Amniotic stem cell (primary cell): ENCODE measurements around the gene RALGDS.
"Not testable (repeated sequence)": the region's sequence is repeated elsewhere in the genome, so short reads cannot be mapped to it uniquely, and the experiment has no call there.

ENCODE experiments used
- DNase-seq: peaks from one replicate; lab custom pipeline; 2025; lab: John Stamatoyannopoulos, UW

The RALGDS gene

DNA sequence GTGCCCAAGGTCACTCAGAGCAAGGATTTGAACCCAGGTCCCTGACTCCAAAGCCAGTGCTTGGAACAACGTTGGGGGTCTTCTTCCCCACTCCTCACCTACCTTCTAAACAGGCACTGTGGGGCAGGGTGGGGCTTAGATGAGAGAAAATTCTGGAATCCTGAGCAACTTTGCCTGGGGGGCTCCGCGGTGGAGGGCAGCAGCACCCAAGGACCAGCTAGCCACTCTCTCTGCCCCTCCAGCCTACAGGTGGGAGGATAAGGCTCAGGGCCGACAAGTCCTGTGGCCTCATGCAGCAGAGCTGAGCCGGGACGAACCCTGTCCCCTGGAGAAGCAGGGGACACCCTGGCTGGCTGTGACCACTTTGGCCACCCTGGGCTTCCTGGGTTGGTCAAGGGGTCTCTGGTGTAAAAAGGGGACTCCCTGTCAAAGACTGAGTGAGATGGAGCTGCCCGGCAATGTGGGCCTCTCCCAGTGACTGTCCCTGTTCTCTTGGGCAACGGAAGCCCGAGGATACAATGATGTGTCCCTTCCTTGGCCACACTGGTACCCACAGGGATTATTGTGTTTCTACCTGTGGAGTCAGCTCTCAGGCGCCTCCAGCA is 32.8 kb downstream of the RALGDS start:
- DNase-seq: no peak

DNA sequence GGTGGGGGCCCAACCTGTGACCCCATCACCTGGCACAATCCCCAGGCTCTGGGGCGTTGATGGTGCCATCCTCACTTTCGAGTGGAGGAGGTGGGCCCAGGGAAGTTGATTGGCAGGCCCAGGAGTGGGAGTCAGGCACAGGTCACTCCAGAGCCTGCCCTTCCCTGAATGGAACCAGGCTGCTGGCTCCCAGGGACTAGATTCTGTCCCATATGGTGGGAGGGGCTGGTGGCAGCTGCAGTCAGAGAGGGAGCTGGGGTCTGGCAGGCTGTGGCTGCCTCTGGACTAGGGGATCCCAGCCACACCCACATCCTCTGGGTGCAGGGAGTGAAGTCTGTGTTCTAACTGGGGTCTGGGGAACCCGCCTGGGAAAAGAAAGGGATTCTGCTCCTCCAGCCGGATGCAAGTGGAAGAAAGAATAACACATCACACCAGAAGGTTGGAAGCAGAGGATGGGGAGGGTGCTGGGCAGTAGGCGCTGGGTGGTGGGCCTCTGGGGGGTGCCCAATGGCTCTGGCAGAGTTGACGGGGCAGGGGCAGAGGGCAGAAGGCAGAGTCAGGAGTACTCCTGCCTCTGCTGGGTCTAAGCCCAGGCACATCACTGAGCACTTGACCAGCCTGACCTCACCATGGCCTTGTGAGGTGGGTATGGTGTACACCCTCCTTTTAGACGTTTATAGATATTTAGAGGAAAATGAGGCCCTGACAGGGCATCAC is 33.5 kb downstream of the RALGDS start:
- no peak for DNase-seq

DNA sequence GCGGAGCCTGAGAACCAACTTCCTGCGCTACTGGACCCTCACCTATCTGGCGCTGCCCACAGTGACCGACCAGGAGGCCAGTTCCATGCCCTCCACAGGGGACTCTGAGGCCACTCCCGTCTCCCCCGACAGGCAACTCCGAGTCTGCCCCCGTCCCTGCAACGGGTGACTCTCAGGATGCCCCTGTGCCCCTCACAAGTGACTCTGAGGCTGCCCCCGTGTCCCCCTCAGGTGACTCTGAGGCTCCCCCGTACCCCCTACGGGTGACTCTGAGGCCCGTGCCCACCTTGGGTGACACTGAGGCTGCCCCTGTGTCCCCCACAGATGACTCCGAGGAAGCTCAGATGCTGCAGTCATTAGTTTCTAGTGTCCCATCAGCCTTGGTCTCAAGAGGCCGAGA is 34.1 kb downstream of the RALGDS start:
- DNase-seq: no peak

DNA sequence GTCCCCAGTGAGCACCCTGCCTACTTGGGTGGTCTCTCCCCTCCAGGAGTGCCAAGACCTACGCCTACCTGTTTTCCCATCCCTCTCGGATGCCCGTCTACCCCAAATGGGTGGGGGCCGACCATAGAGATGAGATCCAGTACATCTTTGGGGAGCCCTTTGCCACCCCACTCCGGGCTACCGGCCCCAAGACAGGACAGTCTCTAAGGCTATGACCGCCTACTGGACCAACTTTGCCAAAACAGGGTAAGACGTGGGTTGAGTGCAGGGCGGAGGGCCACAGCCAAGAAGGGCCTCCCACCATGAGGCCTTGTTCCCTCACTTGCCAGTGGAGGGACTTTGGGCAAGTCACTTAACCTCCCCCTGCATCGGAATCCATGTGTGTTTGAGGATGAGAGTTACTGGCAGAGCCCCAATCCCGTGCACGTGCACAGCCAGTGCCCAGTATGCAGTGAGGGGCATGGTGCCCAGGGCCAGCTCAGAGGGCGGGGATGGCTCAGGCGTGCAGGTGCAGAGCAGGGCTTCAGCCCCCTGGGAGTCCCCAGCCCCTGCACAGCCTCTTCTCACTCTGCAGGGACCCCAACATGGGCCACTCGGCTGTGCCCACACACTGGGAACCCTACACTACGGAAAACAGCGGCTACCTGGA is 34.7 kb downstream of the RALGDS start:
- DNase-seq: not testable (repeated sequence)

DNA sequence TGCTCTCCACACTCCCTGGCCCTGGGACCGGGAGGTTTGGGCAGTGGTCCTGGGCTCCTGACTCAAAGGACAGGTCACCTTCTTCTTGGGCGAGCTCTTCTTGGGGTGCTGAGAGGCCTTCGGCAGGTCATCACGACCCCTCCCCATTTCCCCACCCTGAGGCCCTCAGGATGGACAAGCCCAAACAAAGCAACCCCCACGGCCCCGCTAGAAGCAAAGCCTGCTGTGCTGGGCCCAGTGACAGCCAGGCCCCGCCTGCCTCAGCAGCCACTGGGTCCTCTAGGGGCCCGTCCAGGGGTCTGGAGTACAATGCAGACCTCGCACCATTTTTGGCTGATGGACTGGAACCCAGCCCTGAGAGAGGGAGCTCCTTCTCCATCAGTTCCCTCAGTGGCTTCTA is 37.4 kb downstream of the RALGDS start:
- not testable (repeated sequence) for DNase-seq

DNA sequence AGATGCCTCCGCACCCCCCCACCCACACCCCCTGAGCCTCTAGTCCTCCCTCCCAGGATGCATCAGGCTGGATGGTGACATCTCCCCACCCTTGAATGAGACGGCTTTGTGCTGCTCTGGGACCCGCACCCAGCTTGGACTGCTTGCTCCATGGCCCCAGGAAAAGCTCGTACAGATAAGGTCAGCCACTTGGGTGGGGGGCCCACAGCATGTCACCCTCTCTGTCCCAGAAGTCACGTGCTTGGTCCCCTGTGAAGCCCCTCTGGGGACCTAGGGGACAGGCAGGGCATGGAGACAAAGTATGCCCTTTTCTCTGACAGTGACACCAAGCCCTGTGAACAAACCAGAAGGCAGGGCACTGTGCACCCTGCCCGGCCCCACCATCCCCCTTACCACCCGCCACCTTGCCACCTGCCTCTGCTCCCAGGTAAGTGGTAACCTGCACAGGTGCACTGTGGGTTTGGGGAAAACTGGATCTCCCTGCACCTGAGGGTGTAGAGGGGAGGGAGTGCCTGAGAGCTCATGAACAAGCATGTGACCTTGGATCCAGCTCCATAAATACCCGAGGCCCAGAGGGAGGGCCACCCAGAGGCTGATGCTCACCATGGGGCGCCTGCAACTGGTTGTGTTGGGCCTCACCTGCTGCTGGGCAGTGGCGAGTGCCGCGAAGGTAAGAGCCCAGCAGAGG is 38.9 kb downstream of the RALGDS start:
- not testable (repeated sequence) for DNase-seq

DNA sequence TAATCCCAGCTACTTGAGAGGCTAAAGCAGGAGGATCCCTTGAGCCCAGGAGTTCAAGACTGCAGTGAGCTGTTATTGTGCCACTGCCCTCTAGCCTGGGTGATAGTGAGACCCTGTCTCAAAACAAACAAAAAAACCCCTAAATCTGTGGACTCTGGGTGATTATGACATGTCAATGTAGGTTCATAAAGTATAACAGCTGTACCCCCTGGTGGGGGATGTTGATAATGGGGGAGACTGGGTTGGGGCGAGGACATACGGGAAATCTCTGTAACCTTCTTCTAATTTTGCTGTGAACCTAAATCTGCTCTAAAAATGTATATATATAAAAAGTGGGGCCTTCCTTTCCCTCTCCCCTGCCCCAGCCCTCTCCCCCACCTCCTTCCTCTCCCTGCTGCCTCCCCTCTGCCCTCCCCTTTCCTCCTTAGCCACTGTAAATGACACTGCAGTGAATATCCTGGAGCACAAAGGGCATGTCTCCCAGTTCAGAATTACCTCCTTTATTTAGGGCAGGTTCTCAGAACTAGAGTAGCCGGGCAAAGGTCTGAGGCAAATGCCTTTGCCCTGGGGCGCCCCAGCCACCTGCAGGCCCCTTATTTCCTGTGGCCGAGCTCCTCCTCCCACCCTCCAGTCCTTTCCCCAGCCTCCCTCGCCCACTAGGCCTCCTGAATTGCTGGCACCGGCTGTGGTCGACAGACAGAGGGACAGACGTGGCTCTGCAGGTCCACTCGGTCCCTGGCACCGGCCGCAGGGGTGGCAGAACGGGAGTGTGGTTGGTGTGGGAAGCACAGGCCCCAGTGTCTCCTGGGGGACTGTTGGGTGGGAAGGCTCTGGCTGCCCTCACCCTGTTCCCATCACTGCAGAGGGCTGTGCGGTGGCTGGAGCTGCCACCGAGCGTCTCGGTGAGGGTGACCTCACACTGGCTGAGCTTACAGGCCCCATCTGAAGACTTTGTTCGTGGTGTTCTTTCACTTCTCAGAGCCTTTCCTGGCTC is 40.0 kb downstream of the RALGDS start:
- DNase-seq: not testable (repeated sequence)

DNA sequence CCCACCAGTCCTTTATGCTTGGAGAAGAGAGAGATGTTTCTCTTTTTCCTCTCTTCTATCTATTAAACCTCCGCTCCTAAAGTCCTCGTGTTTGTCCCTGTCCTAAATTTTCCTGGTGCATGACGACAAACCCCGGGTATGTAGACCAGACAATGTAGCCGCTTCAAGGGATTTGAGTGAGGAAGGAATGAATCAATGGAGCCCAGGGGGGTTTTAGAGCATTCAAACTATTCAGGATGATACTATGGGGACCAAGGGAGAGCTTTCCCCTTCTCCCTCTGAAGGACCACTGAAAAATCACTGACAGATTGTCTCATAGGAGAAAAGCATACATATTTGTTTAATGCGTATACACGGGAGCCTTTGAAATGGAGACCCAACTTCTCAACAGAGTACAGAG is 40.9 kb downstream of the RALGDS start:
- no peak for DNase-seq

DNA sequence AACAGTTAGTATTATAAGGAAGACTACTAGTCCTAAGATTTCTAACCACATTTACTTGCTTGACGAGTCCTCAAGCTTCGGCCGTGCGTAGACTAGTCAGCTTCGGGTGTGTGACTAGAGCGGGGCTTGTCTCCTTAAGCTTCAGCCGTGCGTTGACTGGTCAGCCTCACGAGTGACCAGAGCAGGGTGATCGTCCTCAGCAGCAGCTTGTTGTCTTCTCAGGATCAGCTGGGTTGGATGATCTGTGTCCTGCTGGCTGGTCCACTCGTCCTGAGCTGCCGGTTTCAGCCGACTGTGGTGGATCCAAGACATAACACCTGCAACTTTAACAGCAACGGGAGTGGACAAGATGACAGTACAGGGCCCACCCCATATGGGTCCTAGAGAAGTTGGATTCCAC is 42.6 kb downstream of the RALGDS start:
- no peak for DNase-seq

DNA sequence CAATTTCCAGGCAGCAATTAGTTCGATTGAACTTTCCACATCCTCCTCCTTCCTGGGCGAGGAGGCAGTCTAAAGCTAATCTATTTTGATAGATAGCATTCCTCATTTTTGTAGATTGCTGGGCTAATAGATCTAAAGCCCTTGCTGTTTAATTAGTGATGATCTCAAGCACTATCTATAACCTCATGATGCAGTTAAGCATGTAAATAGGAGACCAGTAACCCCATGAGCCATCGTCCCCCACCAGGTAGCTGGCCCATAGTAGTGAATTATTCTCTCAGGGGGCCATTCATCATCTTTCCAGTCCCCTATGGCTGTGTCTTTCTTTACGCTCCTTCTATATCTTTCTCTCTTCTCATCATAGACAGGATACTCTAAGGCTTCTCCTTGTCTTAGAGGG is 44.3 kb downstream of the RALGDS start:
- DNase-seq: no peak

DNA sequence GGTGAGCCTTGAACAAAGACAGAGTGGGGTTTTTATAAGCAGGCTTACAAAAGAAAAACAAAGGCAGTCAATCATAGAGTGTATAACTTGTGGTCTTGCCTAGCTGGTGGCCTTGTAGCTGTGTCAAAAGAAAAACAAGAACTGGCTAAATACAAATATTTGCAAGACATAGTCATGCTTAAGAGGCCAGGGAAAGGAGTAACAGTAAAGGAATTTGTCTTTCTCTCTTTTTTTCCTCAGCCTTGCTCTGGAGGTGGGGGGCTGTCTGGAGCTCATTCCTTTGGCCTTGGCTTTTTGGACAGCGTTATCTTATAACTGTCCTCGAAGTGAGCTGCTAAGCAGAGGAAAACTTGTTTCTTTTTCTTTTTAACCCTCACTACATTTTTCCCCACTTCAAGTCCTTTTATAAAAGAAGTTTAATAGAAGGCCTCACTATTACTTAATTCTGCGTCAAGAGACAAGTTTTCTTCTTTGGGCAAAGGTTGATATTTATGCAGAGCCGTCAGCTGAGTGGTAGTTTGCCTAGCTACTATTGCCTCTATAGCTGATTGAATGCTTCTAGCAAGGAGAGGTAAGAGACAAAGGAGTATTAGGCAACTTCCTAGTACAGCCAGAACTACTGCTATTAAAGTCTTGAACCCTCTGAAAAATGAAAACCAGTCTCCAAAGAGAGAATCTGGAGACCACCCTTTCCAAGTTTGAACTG is 45.0 kb downstream of the RALGDS start:
- peak; percentile 38 for DNase-seq

DNA sequence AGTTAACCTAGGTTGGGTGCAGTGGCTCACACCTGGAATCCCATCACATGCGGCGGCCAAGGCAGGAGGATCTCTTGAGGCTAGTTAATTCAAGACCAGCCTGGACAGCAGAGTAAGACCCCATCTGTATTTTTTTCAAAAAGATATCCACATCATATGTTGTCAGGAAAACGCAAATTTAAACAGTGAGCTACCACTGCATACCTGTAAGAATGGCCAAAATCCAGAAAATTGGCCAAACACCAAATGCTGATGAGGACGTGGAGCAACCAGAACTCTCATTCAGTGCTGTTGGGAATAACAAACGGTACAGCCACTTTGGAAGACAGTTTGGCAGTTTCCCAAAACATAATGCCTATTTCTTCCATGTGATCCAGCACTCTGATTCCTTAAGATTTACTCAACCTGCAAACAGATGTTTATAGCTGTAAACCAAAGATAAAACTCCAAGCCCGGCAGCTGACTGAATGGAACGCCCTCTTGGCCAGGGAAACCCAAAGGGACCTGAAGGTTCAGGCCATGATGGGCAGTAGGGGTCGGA is 46.9 kb downstream of the RALGDS start:
- no peak for DNase-seq

DNA sequence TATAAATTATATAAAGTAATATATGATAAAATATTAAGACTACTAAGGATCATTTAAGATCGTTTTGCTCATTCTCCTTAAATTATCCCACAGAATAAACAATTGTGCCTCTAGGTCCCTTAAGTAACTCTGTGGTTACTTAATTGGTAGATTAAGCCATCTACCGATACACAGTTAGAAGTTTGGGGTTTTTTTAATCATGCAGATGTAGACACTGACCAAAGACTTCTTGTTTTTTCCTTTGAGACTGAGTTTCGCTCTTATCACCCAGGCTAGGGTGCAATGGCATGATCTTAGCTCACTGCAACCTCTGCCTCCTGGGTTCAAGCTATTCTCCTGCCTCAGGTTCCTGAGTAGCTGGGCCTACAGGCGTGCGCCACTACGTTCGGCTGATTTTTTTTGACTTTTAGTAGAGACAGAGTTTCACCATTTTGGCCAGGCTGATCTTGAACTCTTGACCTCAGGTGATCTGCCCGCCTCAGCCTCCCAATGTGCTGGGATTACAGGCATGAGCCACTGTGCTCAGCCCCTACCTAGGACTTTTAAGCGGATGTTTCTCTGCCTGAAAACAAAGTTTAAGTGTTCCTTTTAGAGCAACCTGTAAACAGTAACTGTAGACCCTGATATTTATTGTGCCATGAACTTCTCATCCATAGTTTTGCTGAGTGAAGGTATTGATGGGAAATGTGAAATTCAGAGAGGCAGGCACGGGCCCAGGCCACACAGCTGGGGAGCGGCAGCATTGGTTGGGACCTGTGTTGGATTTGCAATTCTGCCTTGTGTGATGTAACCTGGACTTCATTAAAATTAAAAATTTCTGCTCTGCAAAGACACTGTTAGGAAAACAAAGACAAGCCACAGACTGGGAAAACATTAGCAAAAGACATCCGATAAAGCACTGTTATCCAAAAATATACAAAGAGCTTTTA is 47.7 kb downstream of the RALGDS start:
- DNase-seq: no peak

DNA sequence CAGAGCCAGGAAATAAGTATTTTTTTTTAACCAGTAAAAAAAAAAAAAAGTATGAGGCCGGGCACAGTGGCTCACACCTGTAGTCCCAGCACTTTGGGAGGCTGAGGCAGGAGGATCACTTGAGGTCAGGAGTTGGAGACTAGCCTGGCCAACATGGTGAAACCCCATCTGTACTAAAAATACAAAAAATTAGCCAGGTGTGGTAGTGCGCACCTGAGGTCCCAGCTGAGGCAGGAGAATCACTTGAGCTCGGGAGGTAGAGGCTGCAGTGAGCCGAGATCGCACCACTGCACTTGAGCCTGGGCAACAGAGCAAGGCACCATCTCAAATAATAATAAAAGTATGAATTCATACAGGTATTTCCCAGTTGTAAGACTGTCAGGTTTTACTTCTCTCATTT is 48.8 kb downstream of the RALGDS start:
- DNase-seq: not testable (repeated sequence)

DNA sequence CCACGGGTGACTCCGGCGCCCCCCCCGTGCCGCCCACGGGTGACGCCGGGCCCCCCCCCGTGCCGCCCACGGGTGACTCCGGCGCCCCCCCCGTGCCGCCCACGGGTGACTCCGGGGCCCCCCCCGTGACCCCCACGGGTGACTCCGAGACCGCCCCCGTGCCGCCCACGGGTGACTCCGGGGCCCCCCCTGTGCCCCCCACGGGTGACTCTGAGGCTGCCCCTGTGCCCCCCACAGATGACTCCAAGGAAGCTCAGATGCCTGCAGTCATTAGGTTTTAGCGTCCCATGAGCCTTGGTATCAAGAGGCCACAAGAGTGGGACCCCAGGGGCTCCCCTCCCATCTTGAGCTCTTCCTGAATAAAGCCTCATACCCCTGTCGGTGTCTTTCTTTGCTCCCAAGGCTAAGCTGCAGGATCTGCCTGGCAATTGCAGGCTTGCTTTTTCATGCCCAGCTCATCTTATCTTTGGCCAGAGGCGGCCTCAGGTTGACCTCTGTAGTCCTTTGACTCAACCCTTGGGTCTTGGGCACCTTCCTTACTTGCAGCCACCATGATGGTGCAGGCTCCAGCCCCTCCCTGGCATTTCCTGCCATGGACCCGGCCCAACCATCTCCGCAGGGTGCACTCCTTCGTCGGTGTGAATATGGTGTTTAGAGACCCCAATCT is 49.4 kb downstream of the RALGDS start:
- no peak for DNase-seq

DNA sequence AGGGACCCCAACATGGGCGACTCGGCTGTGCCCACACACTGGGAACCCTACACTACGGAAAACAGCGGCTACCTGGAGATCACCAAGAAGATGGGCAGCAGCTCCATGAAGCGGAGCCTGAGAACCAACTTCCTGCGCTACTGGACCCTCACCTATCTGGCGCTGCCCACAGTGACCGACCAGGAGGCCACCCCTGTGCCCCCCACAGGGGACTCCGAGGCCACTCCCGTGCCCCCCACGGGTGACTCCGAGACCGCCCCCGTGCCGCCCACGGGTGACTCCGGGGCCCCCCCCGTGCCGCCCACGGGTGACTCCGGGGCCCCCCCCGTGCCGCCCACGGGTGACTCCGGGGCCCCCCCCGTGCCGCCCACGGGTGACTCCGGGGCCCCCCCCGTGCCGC is 50.1 kb downstream of the RALGDS start:
- not testable (repeated sequence) for DNase-seq

DNA sequence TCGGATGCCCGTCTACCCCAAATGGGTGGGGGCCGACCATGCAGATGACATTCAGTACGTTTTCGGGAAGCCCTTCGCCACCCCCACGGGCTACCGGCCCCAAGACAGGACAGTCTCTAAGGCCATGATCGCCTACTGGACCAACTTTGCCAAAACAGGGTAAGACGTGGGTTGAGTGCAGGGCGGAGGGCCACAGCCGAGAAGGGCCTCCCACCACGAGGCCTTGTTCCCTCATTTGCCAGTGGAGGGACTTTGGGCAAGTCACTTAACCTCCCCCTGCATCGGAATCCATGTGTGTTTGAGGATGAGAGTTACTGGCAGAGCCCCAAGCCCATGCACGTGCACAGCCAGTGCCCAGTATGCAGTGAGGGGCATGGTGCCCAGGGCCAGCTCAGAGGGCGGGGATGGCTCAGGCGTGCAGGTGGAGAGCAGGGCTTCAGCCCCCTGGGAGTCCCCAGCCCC is 50.5 kb downstream of the RALGDS start:
- not testable (repeated sequence) for DNase-seq

DNA sequence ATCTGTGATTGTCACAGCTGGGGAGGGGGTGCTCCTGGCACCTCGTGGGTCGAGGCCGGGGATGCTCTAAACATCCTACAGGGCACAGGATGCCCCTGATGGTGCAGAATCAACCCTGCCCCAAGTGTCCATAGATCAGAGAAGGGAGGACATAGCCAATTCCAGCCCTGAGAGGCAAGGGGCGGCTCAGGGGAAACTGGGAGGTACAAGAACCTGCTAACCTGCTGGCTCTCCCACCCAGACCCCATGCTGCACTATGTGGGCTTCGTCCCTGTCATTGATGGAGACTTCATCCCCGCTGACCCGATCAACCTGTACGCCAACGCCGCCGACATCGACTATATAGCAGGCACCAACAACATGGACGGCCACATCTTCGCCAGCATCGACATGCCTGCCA is 52.6 kb downstream of the RALGDS start:
- not testable (repeated sequence) for DNase-seq

DNA sequence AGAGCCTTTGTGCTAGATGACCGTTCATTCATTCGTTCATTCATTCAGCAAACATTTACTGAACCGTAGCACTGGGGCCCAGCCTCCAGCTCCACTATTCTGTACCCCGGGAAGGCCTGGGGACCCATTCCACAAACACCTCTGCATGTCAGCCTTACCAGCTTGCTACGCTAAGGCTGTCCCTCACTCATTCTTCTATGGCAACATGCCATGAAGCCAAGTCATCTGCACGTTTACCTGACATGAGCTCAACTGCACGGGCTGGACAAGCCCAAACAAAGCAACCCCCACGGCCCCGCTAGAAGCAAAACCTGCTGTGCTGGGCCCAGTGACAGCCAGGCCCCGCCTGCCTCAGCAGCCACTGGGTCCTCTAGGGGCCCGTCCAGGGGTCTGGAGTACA is 53.2 kb downstream of the RALGDS start:
- DNase-seq: no peak
